HepG2 (cell line): ENCODE data around the gene C1orf21. TPM values are rescaled to one million over a fixed set of nuclear protein-coding genes. Genes with fewer than 3 reads are reported as not detected.

Experiments
- ATAC-seq: fragments of 200-7000 bp; cut with Tn5 transposase; 3 replicates; pipeline ENCODE4 v1.9.1; 2020; ENCODE audit warnings: mild to moderate bottlenecking, moderate library complexity
- BruUV-seq: library from RNA; stranded (reverse); fragments of 400-500 nt; replicated peaks from 2 replicates; lab custom pipeline; 2021; lab: Mats Ljungman, UMichigan
- CTCF ChIA-PET: fragments of 300-600 bp; formaldehyde crosslinking; extraction: SDS; loops from one replicate; lab custom pipeline; 2021; ENCODE audit warnings: low total read pairs, inconsistent platforms, low intra/inter-chr PET ratio; lab: Yijun Ruan, JAX
- POLR2A ChIA-PET: fragments of 350-600 bp; sonication (Branson Sonifier 250); formaldehyde crosslinking; loops from one replicate; lab custom pipeline; 2020; ENCODE audit warnings: antibody characterized with exemption, inconsistent platforms; lab: Yijun Ruan, JAX
- DNase-seq: peaks from one replicate; pipeline ENCODE4 v3.0.0-alpha.2; 2015; ENCODE audit warnings: low spot score
- FAIRE-seq: peaks from 3 replicates; lab custom pipeline; 2011; peaks lifted over from hg19 to GRCh38; lab: Jason Lieb, UNC
- H2AFZ ChIP-seq: one replicate; pipeline ENCODE4 v1.6.1; 2011; ENCODE audit warnings: low read length, inconsistent platforms
- H3K27ac ChIP-seq: fragments of 300-600 bp; 3 replicates; pipeline ENCODE4 v1.8.0; 2011; ENCODE audit warnings: mixed run types, mild to moderate bottlenecking, mixed read lengths, low read length, inconsistent platforms; ENCODE audit not compliant: insufficient read depth; ENCODE audit errors: extremely low read length
- H3K27me3 ChIP-seq, 2 experiments: fragments of 200-600 bp in 1 of 2; 2 replicates in 1 of 2; 3 replicates in 1 of 2; pipeline versions ENCODE4 v1.6.0 to v1.8.0; 2011; ENCODE audit warnings: low read length in 2 of 2, mild to moderate bottlenecking in 2 of 2, moderate library complexity in 2 of 2, inconsistent platforms in 1 of 2; ENCODE audit not compliant: insufficient read depth in 2 of 2, control insufficient read depth in 1 of 2
- H3K36me3 ChIP-seq, 2 experiments: fragments of 200-600 bp in 1 of 2; replicated peaks in 1 of 2; 2 replicates in 1 of 2; 3 replicates in 1 of 2; pipeline versions ENCODE4 v1.5.1 to v1.8.0; 2011; ENCODE audit warnings: low read length in 2 of 2, inconsistent platforms in 1 of 2; ENCODE audit not compliant: insufficient read depth in 2 of 2, control insufficient read depth in 1 of 2
- H3K4me1 ChIP-seq: 2 replicates; pipeline ENCODE4 v1.5.1; 2012; ENCODE audit warnings: low read length, inconsistent platforms; ENCODE audit not compliant: insufficient read depth
- H3K4me2 ChIP-seq: 2 replicates; pipeline ENCODE4 v1.6.0; 2011; ENCODE audit warnings: low read depth, low read length, inconsistent platforms
- H3K4me3 ChIP-seq, 3 experiments: fragments of 200-600 bp in 1 of 3; sonication (generic), shearing (Covaris generic) in 1 of 3; replicated peaks in 1 of 3; 2 replicates each; pipeline ENCODE4 v1.5.1; 2011 to 2016; ENCODE audit warnings: low read length in 3 of 3, inconsistent platforms in 2 of 3, low read depth in 2 of 3, mild to moderate bottlenecking in 2 of 3, control low read depth in 1 of 3, mixed read lengths in 1 of 3; ENCODE audit not compliant: insufficient read depth in 1 of 3
- H3K79me2 ChIP-seq: one replicate; pipeline ENCODE4 v1.6.1; 2011; ENCODE audit warnings: low read length, inconsistent platforms; ENCODE audit not compliant: insufficient read depth
- H3K9ac ChIP-seq: 2 replicates; pipeline ENCODE4 v1.6.0; 2011; ENCODE audit warnings: mild to moderate bottlenecking, low read depth, low read length, inconsistent platforms; ENCODE audit not compliant: insufficient read depth
- H3K9me3 ChIP-seq: 2 replicates; pipeline ENCODE4 v1.5.1; 2012; ENCODE audit warnings: mild to moderate bottlenecking, low read length
- H4K20me1 ChIP-seq: 2 replicates; pipeline ENCODE4 v1.6.0; 2011; ENCODE audit warnings: inconsistent platforms, mild to moderate bottlenecking, low read length, moderate library complexity; ENCODE audit not compliant: insufficient read depth
- MXD4 ChIP-seq: IDR thresholded peaks from 2 replicates; pipeline ENCODE4 v1.6.1; 2016; ENCODE audit warnings: mild to moderate bottlenecking, missing biosample characterization, missing genetic modification reagents
- MYC ChIP-seq: sonication (generic); formaldehyde crosslinking; IDR thresholded peaks from 2 replicates; pipeline ENCODE4 v1.9.0; 2021; ENCODE audit warnings: missing genetic modification reagents, borderline replicate concordance
- NFE2L2 ChIP-seq: fragments of 150-350 bp; IDR thresholded peaks from 2 replicates; pipeline ENCODE4 v1.6.1; 2014; ENCODE audit warnings: low read length
- PTBP1 ChIP-seq: fragments of 200-400 bp; formaldehyde crosslinking; IDR thresholded peaks from 2 replicates; pipeline ENCODE4 v1.6.1; 2018; ENCODE audit warnings: low read length, low read depth; ENCODE audit not compliant: poor library complexity, severe bottlenecking
- SMARCE1 ChIP-seq: fragments of 450-650 bp; IDR thresholded peaks from 2 replicates; pipeline ENCODE4 v1.6.1; 2017; ENCODE audit warnings: borderline replicate concordance
- SNAI1 ChIP-seq: sonication (generic); formaldehyde crosslinking; IDR thresholded peaks from 2 replicates; pipeline ENCODE4 v1.5.0; 2020; ENCODE audit warnings: mild to moderate bottlenecking, missing genetic modification reagents, borderline replicate concordance
- SNRNP70 ChIP-seq: fragments of 200-400 bp; formaldehyde crosslinking; IDR thresholded peaks from 2 replicates; pipeline ENCODE4 v1.6.1; 2017; ENCODE audit warnings: mild to moderate bottlenecking, low read depth, low read length, moderate library complexity
- ZFX ChIP-seq: sonication (generic); formaldehyde crosslinking; IDR thresholded peaks from 2 replicates; pipeline ENCODE4 v1.4.0; 2020; ENCODE audit warnings: mild to moderate bottlenecking, low read depth, missing genetic modification reagents, moderate library complexity
- ZNF558 ChIP-seq: sonication (generic); formaldehyde crosslinking; IDR thresholded peaks from 2 replicates; pipeline ENCODE4 v1.9.0; 2022; ENCODE audit warnings: mild to moderate bottlenecking, missing genetic modification reagents, borderline replicate concordance
- ZNF562 ChIP-seq: sonication (generic); formaldehyde crosslinking; IDR thresholded peaks from 2 replicates; pipeline ENCODE4 v1.8.0; 2022; ENCODE audit warnings: missing genetic modification reagents, borderline replicate concordance
- WGBS: methylation state at CpG from one replicate; pipeline ENCODE4 v1.1.6; 2017; ENCODE audit warnings: low lambda C conversion rate; 5-methylcytosine and 5-hydroxymethylcytosine counted together
- in situ Hi-C: cut with HindIII; loops from 2 replicates; pipeline ENCODE4 v1.10.0; 2017; ENCODE audit warnings: low pct_unique_long_range_greater_than_20kb; ENCODE audit not compliant: extremely low pct_ligation_motif_present
- intact Hi-C: fragments of 100-400 bp; cut with micrococcal nuclease; formaldehyde crosslinking; loops from one replicate; pipeline ENCODE4 v1.10.0; 2022; ENCODE audit not compliant: unreplicated experiment
- polyA plus RNA-seq, 8 experiments: library from polyadenylated mRNA; depleted of rRNA in 3 of 8; stranded (reverse) in 7 of 8; unstranded in 1 of 8; fragments of >200 nt; fragmentation: Illumina TruSeq in 4 of 8; extraction: Trizol in 4 of 8; gene quantifications; 2 replicates each; pipeline versions ENCODE4 v1.2.1 to v1.2.3, GENCODE V29; 2011 to 2016; ENCODE audit warnings: low read depth in 4 of 8, missing spikeins in 1 of 8, mixed read lengths in 1 of 8; ENCODE audit not compliant: insufficient read depth in 1 of 8
- total RNA-seq, 5 experiments: library from RNA; depleted of rRNA; stranded (reverse); fragments of >200 nt; fragmentation: Illumina TruSeq; extraction: Trizol; gene quantifications; 2 replicates each; pipeline ENCODE4 v1.2.3, GENCODE V29; 2016; ENCODE audit warnings: low read depth in 1 of 5
- TF ChIP-seq, protein P1 (sequence below): fragments of 450-650 bp; IDR thresholded peaks from 2 replicates; pipeline ENCODE4 v1.6.1; 2017
- TF ChIP-seq, protein P2 (sequence below): IDR thresholded peaks from 2 replicates; pipeline ENCODE4 v1.6.1; 2016; ENCODE audit warnings: low read depth
- TF ChIP-seq, protein P3 (sequence below): sonication (generic); formaldehyde crosslinking; IDR thresholded peaks from 2 replicates; pipeline ENCODE4 v1.8.0; 2022; ENCODE audit warnings: missing genetic modification reagents, mild to moderate bottlenecking, moderate library complexity, borderline replicate concordance

Gene C1orf21
- total and polyA plus RNA-seq, 2 of the 13 experiments (the other 11 are each of a cell fraction or from before 2014, with no cell fraction given) = not detected

DNA sequence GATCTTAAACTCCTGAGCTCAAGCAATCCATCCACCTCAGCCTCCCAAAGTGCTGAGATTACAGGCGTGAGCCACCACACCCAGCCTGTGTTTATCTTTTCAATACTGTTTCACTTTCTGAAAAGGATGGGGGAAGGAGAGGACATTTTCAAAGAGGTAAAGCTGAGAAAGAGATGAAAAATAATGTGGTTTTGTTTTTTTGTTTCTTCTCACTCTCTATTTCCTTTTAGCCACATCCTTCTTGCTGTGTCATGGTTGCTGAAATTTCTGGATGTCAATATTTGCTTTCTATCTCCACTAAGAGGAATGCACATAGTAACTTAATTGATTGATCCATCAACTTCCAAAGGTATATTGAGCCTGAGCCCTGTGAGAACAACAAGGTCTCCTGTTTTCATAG lies 6.4 kb upstream of the C1orf21 start:
- no peaks in the 10 kb centered on the region for H3K4me1 ChIP-seq
- H3K4me3 ChIP-seq = no peak overlapping the region
- no peak for DNase-seq
- no peaks in the 10 kb centered on the region for H4K20me1 ChIP-seq
- H3K9ac ChIP-seq = no peak overlapping the region
- FAIRE-seq = no peak
- no peak overlapping the region for H3K4me2 ChIP-seq
- no peak for ATAC-seq
- intact Hi-C loops = no loop called here
- BruUV-seq = no TSS peak
- peaks cover 0 to 12% of the 10 kb centered on the region in 2 experiments; a peak in 2 of 5 replicates for H3K27me3 ChIP-seq
- no peak for TF ChIP-seq SMARCE1
- no peak for TF ChIP-seq MYC
- peak; percentile 56; the same call in 1 of the 2 replicates for TF ChIP-seq NFE2L2
- no peak for TF ChIP-seq ZNF558 (CRISPR knock-in tag)
- TF ChIP-seq ZNF562 = no peak
- 3% methylated on average over 1 of the region's 1 CpG for WGBS
- ChIA-PET CTCF (no interaction called here), POLR2A (no interaction called here)
- no peaks in the 10 kb centered on the region for H3K79me2 ChIP-seq
- H3K36me3 ChIP-seq = no peaks in the 10 kb centered on the region
- in situ Hi-C loops = no loop called here
- no peak overlapping the region for H2AFZ ChIP-seq
- no peaks in the 10 kb centered on the region for H3K9me3 ChIP-seq
- no peak overlapping the region for H3K27ac ChIP-seq

DNA sequence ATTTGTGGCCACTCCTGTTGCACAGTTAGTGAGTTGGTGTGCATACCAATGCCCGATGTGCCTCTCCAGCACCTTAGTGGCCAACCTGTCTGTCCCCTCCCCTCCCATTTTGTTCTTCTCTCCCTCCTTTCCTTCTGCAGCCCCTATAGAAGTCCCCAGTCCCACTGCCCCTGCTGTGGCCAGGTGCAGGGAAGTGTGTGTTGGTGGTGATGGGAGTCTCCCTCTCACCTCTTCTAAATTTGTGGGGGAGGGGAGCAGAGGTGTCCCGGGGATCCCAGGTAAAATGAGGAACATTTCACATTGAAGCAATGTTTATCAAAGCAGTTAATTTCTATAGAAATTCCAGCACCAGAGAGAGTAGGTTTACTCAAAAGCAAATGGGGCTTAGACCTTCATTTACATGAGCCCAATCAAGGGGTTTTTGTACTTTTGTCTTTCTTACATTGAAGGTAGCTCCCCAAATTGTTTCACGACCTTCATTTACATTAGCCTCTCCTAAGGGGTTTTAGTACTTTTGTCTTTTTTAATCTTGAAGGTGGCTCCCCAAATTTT lies 3.0 kb upstream of the C1orf21 start:
- ATAC-seq (no peak), FAIRE-seq (no peak), DNase-seq (no peak)
- in situ Hi-C loops (no loop called here), intact Hi-C loops (no loop called here)
- POLR2A ChIA-PET = no interaction called here
- 0% methylated on average over 3 of the region's 3 CpGs for WGBS
- Histone ChIP-seq H3K36me3 (no peaks in the 10 kb centered on the region), H3K27ac (no peak overlapping the region), H3K4me1 (peaks cover 17% of the 10 kb centered on the region), H3K27me3 (peaks cover 5 to 39% of the 10 kb centered on the region in 2 experiments), H4K20me1 (no peaks in the 10 kb centered on the region), H2AFZ (no peak overlapping the region), H3K79me2 (no peaks in the 10 kb centered on the region), H3K9ac (no peak overlapping the region), H3K4me2 (no peak overlapping the region), H3K9me3 (no peaks in the 10 kb centered on the region), H3K4me3 (no peak overlapping the region)
- no TSS peak for BruUV-seq
- CTCF ChIA-PET = no interaction called here
- TF ChIP-seq ZFX (CRISPR knock-in tag) (no peak), SNAI1 (CRISPR knock-in tag) (no peak), PTBP1 (no peak), MXD4 (CRISPR knock-in tag) (no peak), SNRNP70 (no peak)
- TF ChIP-seq, protein P1, sequence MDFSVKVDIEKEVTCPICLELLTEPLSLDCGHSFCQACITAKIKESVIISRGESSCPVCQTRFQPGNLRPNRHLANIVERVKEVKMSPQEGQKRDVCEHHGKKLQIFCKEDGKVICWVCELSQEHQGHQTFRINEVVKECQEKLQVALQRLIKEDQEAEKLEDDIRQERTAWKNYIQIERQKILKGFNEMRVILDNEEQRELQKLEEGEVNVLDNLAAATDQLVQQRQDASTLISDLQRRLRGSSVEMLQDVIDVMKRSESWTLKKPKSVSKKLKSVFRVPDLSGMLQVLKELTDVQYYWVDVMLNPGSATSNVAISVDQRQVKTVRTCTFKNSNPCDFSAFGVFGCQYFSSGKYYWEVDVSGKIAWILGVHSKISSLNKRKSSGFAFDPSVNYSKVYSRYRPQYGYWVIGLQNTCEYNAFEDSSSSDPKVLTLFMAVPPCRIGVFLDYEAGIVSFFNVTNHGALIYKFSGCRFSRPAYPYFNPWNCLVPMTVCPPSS = no peak
- TF ChIP-seq, protein P2, sequence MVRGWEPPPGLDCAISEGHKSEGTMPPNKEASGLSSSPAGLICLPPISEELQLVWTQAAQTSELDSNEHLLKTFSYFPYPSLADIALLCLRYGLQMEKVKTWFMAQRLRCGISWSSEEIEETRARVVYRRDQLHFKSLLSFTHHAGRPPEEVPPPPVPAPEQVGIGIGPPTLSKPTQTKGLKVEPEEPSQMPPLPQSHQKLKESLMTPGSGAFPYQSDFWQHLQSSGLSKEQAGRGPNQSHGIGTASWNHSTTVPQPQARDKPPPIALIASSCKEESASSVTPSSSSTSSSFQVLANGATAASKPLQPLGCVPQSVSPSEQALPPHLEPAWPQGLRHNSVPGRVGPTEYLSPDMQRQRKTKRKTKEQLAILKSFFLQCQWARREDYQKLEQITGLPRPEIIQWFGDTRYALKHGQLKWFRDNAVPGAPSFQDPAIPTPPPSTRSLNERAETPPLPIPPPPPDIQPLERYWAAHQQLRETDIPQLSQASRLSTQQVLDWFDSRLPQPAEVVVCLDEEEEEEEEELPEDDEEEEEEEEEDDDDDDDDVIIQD = no peak
- TF ChIP-seq, protein P3, sequence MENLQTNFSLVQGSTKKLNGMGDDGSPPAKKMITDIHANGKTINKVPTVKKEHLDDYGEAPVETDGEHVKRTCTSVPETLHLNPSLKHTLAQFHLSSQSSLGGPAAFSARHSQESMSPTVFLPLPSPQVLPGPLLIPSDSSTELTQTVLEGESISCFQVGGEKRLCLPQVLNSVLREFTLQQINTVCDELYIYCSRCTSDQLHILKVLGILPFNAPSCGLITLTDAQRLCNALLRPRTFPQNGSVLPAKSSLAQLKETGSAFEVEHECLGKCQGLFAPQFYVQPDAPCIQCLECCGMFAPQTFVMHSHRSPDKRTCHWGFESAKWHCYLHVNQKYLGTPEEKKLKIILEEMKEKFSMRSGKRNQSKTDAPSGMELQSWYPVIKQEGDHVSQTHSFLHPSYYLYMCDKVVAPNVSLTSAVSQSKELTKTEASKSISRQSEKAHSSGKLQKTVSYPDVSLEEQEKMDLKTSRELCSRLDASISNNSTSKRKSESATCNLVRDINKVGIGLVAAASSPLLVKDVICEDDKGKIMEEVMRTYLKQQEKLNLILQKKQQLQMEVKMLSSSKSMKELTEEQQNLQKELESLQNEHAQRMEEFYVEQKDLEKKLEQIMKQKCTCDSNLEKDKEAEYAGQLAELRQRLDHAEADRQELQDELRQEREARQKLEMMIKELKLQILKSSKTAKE (CRISPR knock-in tag) = no peak
